HG03442 (cell line): Measurements from ENCODE around the gene LTBP4.
"Not testable (repeated sequence)": the region's sequence is repeated elsewhere in the genome, so short reads cannot be mapped to it uniquely, and the experiment has no call there.

Experiments used
- ATAC-seq: cut with Tn5 transposase; IDR thresholded peaks from one replicate; pipeline ENCODE4 v1.9.1; 2021; ENCODE audit warnings: mild to moderate bottlenecking, moderate library complexity; ENCODE audit not compliant: unreplicated experiment

The LTBP4 gene

DNA sequence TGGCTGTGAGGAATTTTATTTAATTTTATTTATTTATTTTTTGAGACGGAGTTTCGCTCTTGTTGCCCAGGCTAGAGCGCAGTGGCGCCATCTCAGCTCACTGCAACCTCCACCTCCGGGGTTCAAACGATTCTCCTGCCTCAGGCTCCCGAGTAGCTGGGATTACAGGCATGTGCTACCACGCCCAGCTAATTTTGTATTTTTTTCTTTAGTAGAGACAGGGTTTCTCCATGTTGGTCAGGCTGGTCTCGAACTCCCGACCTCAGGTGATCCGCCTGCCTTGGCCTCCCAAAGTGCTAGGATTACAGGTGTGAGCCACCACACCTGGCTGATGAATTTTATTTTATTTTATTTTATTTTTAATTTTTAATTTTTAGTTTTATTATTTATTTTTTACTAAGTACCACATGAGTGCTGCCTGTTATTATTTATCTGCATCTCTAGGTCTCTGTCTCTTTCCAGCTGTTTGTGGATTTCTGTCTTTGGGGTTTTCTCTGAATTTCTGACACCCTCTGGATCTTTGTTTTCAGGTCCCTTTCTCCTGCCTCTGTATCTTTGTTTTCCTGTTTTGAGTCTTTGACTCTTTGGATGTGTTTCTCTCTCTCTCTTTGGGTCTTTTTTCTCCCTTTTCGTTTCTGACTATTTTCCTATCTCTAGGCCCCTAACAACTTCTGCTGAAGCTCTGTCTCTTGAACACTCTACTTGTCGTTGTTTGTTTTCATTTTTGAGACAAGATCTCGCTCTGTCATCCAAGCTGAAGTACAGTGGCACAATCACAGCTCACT is 23.4 kb downstream of the LTBP4 start:
- ATAC-seq, result not testable (repeated sequence)

GRCh38 chr19:40625406-40626120 is 24.4 kb downstream of the LTBP4 start:
- ATAC-seq, result no peak

DNA sequence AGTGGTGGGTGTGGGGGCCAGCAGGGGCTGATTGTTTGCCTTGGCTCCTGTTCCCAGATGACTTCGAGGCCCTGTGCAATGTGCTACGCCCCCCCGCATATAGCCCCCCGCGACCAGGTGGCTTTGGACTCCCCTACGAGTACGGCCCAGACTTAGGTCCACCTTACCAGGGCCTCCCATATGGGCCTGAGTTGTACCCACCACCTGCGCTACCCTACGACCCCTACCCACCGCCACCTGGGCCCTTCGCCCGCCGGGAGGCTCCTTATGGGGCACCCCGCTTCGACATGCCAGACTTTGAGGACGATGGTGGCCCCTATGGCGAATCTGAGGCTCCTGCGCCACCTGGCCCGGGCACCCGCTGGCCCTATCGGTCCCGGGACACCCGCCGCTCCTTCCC is 25.7 kb downstream of the LTBP4 start:
- ATAC-seq, result no peak

DNA sequence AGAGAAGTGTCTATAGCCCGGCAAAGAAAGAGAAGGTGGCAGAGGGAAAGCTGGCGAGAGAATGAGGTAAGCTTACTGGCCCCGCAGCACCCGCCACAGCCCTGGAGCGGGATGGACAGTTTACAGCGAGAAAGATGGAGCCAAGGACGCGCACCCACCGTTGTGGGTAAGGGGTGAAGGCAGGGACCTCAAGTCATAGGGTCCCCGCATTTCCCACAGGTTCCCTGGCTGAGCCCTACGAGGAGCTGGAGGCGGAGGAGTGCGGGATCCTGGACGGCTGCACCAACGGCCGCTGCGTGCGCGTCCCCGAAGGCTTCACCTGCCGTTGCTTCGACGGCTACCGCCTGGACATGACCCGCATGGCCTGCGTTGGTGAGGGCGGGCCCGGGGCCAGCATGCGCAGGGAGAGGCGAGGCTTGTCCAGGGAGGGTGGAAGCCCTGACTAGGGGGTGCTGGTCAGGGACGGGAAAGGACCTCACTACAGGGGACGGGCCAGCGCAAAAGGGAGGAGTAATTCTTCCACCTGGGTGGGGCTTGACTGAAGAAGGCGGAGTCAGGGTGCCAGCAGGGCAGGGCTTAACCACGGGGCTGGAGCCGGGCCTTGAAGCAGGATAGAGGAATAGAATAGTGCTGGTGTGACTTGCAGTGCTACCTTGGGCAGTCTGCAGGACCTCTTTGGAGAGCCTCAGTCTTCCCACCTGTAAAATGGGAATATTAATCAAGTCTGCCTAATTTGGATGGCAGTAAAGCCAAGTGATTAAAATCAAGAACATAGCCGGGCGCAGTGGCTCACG is 26.5 kb downstream of the LTBP4 start:
- no peak for ATAC-seq

GRCh38 chr19:40629346-40629745 is 28.2 kb downstream of the LTBP4 start:
- no peak for ATAC-seq

- ATAC-seq, result no peak
Observed at GRCh38 chr19:40630571-40631160, 29.5 kb downstream of the LTBP4 start.

DNA sequence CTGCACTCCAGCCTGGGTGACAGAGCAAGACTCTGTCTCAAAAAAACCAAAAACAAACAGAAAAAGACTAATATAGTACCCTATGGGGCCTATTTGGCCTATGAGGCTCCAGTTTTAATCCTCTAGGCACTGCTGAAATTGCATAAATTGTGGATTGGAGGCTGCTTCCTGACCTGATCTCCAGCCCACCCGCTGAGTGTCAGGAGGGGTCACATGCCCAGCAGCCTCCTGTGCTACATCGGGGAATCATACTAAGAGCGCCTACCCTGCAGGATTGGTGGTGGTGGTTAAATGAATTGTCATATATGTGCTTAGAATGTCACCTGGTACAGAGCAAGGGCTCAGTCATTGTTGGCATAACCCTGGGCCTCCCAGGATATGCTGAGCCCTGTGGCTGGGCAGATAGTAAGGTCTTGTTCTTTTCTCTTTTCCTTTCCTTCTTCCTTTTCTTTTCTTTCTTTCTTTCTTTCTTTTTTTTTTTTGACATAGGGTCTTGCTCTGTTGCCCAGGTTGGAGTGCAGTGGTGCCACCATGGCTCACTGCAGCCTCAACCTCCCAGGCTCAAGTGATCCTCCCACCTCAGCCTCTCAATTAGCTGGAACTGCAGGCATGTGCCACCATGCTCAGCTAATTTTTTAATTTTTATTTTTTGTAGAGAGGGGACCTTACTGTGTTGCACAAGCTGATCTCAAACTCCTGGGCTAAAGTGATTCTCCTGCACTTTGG is 31.3 kb downstream of the LTBP4 start:
- ATAC-seq, result no peak

- no peak for ATAC-seq
Observed at GRCh38 chr19:40633207-40633606, 32.0 kb downstream of the LTBP4 start.

DNA sequence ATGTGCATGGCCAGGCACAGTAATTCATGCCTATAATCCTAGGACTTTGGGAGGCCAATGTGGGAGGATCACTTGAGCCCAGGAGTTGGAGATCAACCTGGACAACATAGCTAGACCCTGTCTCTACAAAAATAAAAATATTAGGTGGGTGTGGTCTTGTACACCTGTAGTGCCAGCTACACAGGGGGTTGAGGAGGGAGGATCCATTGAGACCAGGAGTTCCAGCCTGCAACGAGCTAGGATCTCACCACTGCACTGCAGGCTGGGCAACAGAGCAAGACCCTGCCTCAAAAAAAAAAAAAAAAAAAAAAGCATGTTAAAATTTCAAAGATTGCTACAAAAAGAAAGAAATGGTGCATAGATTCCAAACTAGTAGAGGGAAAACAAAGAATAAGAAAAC is 37.2 kb downstream of the LTBP4 start:
- no peak for ATAC-seq

GRCh38 chr19:40639638-40639982 is 38.4 kb downstream of the LTBP4 start:
- ATAC-seq, result no peak

- no peak for ATAC-seq
Observed at GRCh38 chr19:40640744-40641143, 39.6 kb downstream of the LTBP4 start.

GRCh38 chr19:40641281-40641680 is 40.1 kb downstream of the LTBP4 start:
- no peak for ATAC-seq

- no peak for ATAC-seq
Observed at GRCh38 chr19:40642051-40642706, 41.0 kb downstream of the LTBP4 start.

GRCh38 chr19:40642757-40643305 is 41.7 kb downstream of the LTBP4 start:
- no peak for ATAC-seq

GRCh38 chr19:40646743-40647254 is 45.6 kb downstream of the LTBP4 start:
- ATAC-seq, result no peak

GRCh38 chr19:40649903-40650675 is 48.9 kb downstream of the LTBP4 start:
- not testable (repeated sequence) for ATAC-seq

DNA sequence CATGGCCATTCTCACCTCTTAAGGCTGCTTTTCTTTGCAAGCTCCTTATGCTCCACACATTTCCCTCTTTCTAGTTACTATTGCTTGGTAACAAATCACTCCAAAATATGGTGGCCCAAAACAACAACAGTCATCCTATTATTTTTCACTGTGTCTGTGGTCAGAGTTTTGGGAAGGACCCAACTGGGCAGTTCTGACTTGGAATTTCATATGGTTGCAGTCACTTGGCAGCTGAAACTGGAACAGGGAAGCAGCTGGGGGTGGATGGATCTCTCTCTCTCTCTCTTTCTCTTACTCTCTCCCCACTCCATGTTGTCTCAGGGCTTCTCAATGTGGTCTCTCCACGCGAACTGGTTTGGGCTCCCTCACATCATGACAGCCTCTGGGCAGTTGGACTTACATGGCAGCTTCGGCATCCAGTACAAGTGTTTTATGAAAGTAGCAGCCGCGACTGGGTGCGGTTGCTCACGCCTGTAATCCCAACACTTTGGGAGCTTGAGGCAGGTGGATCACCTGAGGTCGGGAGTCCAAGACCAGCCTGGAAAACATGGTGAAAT is 49.7 kb downstream of the LTBP4 start:
- no peak for ATAC-seq

DNA sequence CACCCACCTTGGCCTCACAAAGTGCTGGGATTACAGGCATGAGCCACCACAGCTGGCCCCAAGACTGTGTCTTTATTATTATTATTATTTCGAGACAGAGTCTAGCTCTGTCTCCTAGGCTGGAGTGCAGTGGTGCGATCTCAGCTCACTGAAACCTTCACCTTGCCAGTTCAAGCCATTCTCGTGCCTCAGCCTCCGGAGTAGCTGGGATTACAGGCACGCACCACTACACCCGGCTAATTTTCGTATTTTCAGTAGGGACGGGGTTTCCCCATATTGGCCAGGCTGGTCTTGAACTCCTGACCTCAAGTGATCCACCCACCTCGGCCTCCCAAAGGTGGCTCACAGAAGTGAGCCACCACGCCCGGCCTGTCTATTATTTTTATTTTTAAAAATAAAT is 51.1 kb downstream of the LTBP4 start:
- ATAC-seq, result not testable (repeated sequence)

- ATAC-seq, result not testable (repeated sequence)
Observed at GRCh38 chr19:40655684-40656083, 54.5 kb downstream of the LTBP4 start.
